T-helper 2 cell treated with Interferon-gamma antibody and Interleukin-4, amounts not matched to agents 100 ng/mL and 5 ng/mL, for 36 hours (primary cell): ENCODE data around the gene PIGA. TPM values are rescaled to one million over a fixed set of nuclear protein-coding genes. Genes with fewer than 3 reads are reported as not detected.

Source experiments
- intact Hi-C: fragments of 100-400 bp; cut with micrococcal nuclease; formaldehyde crosslinking; loops from one replicate; pipeline ENCODE4 v1.15.1; 2023
- total RNA-seq: library from RNA; stranded (reverse); gene quantifications from 2 replicates; pipeline ENCODE4 v1.2.3, GENCODE V29; 2022

Gene PIGA
- total RNA-seq, result 19.1 and 19.2 TPM in 2 replicates

GRCh38 chrX:15335135-15336022, at the start of gene PIGA:
Gene PIGA, minus strand, starts transcription at chrX:15335523. Its CDS starts 3,593 bp downstream, at chrX:15331930.
- intact Hi-C loops, result loop anchor here (1.0 to 10.0 kb wide), 10 partner anchors 181 to 1591 kb away; partner anchors contain the start of genes AP1S2, CTPS2, FANCB and GEMIN8

GRCh38 chrX:15384304-15384703, 49.0 kb upstream of the PIGA start, which contains the start of gene VEGFD:
Gene VEGFD, minus strand, starts transcription at chrX:15384413. Its CDS starts 467 bp downstream, at chrX:15383946.
- intact Hi-C loops, result no loop called here

GRCh38 chrX:15382813-15383212, 47.5 kb upstream of the PIGA start:
- intact Hi-C loops, result no loop called here

GRCh38 chrX:15376956-15377355, 41.6 kb upstream of the PIGA start:
- intact Hi-C loops, result no loop called here

- intact Hi-C loops, result no loop called here
These were observed 38.7 kb upstream of the PIGA start for GRCh38 chrX:15373976-15374375.

- intact Hi-C loops, result no loop called here
These were observed 31.4 kb upstream of the PIGA start for GRCh38 chrX:15366506-15367352.

GRCh38 chrX:15359701-15360100, 24.4 kb upstream of the PIGA start:
- intact Hi-C loops, result no loop called here

GRCh38 chrX:15358533-15358932, 23.2 kb upstream of the PIGA start:
- intact Hi-C loops, result no loop called here

GRCh38 chrX:15356444-15356843, 21.1 kb upstream of the PIGA start:
- intact Hi-C loops, result no loop called here

GRCh38 chrX:15350329-15350996, 15.1 kb upstream of the PIGA start:
- intact Hi-C loops, result no loop called here

- intact Hi-C loops, result loop anchor here (1.0 to 5.0 kb wide), 2 partner anchors 119 to 218 kb away; no protein-coding TSS in a partner anchor
These were observed 13.7 kb upstream of the PIGA start for GRCh38 chrX:15349046-15349445.

- intact Hi-C loops, result loop anchor here (5.0 kb wide), 1 partner anchor 221 kb away; no protein-coding TSS in a partner anchor
These were observed 10.7 kb upstream of the PIGA start for GRCh38 chrX:15345976-15346375.

GRCh38 chrX:15344106-15344505, 8.8 kb upstream of the PIGA start:
- intact Hi-C loops, result no loop called here

- intact Hi-C loops, result no loop called here
These were observed 7.8 kb upstream of the PIGA start for GRCh38 chrX:15343075-15343476.

GRCh38 chrX:15340867-15341266, 5.5 kb upstream of the PIGA start:
- intact Hi-C loops, result no loop called here

- intact Hi-C loops, result loop anchor here (10.0 kb wide), 6 partner anchors 181 to 1591 kb away; partner anchors contain the start of genes CTPS2, GEMIN8 and SYAP1
These were observed 695 bp upstream of the PIGA start for GRCh38 chrX:15336023-15336413.

GRCh38 chrX:15334561-15334960, 762 bp downstream of the PIGA start:
- intact Hi-C loops, result loop anchor here (10.0 kb wide), 6 partner anchors 180 to 1590 kb away; partner anchors contain the start of genes CTPS2, GEMIN8 and SYAP1

- intact Hi-C loops, result no loop called here
These were observed 6.5 kb downstream of the PIGA start for GRCh38 chrX:15328821-15329220.

- intact Hi-C loops, result no loop called here
These were observed 7.2 kb downstream of the PIGA start for GRCh38 chrX:15328131-15328530.

- intact Hi-C loops, result no loop called here
These were observed 12.9 kb downstream of the PIGA start for GRCh38 chrX:15322472-15322871.

GRCh38 chrX:15322072-15322471, 13.3 kb downstream of the PIGA start:
- intact Hi-C loops, result no loop called here
